Measurements from ENCODE around the gene CCNH.

The CCNH gene

GRCh38 chr5:87361031-87361445 lies 51.7 kb downstream of the CCNH start:
- H3K9me2 ChIP-seq (replicated peaks; ENCODE audit: insufficient read depth, low read length) = no peaks in the 10 kb centered on the region
- no peaks in the 10 kb centered on the region for H3K9me3 ChIP-seq (ENCODE audit: insufficient read depth, low read length)
- no peak overlapping the region for H3K27ac ChIP-seq (ENCODE audit: low read depth, low read length)
- no peak overlapping the region for H3K4me3 ChIP-seq (ENCODE audit: insufficient read depth, low read length, poor library complexity, severe bottlenecking)
- H3K27me3 ChIP-seq (ENCODE audit: low read length) = no peaks in the 10 kb centered on the region
- no peak overlapping the region for H3K4me2 ChIP-seq (ENCODE audit: low read depth, low read length, poor library complexity, severe bottlenecking)
- no peak overlapping the region for H2AFZ ChIP-seq (ENCODE audit: low read depth, low read length, severe bottlenecking)
- H3F3A ChIP-seq (ENCODE audit: insufficient read depth) = peaks cover 11% of the 10 kb centered on the region; the same call in 1 of the 2 replicates
- H3K36me3 ChIP-seq (ENCODE audit: low read length) = peaks cover 23% of the 10 kb centered on the region
- H3K79me2 ChIP-seq (ENCODE audit: insufficient read depth, low read length) = no peaks in the 10 kb centered on the region
- TF ChIP-seq EZH2phosphoT487 (conservative IDR thresholded peaks at IDR 0.05; ENCODE audit: low read length) (no peak), CTCF (IDR thresholded peaks at IDR 0.05; ENCODE audit: insufficient read depth, low read length, poor library complexity, severe bottlenecking) (no peak)
- H3K9ac ChIP-seq (ENCODE audit: low read length) = no peak overlapping the region
- no peaks in the 10 kb centered on the region for H4K20me1 ChIP-seq (ENCODE audit: low read depth, low read length)

- H3K27ac ChIP-seq (ENCODE audit: low read depth, low read length) = no peak overlapping the region
- H3K79me2 ChIP-seq (ENCODE audit: insufficient read depth, low read length) = no peaks in the 10 kb centered on the region
- H2AFZ ChIP-seq (ENCODE audit: low read depth, low read length, severe bottlenecking) = no peak overlapping the region
These were observed 52.6 kb downstream of the CCNH start for GRCh38 chr5:87360132-87360531.

GRCh38 chr5:87359106-87359505 lies 53.6 kb downstream of the CCNH start:
- peaks cover 8% of the 10 kb centered on the region; the same call in 1 of the 2 replicates for H3F3A ChIP-seq (ENCODE audit: insufficient read depth)
- peaks cover 13% of the 10 kb centered on the region; the same call in 1 of the 2 replicates for H3K36me3 ChIP-seq (ENCODE audit: low read length)

More at GRCh38 chr5:87360132-87360531, 52.6 kb downstream of the CCNH start:
- H3K9ac ChIP-seq (ENCODE audit: low read length) = no peak overlapping the region
- H3K9me2 ChIP-seq (replicated peaks; ENCODE audit: insufficient read depth, low read length) = no peaks in the 10 kb centered on the region
- no peaks in the 10 kb centered on the region for H4K20me1 ChIP-seq (ENCODE audit: low read depth, low read length)
- TF ChIP-seq CTCF (IDR thresholded peaks at IDR 0.05; ENCODE audit: insufficient read depth, low read length, poor library complexity, severe bottlenecking) = no peak
- no peak for TF ChIP-seq EZH2phosphoT487 (conservative IDR thresholded peaks at IDR 0.05; ENCODE audit: low read length)
- no peaks in the 10 kb centered on the region for H3K9me3 ChIP-seq (ENCODE audit: insufficient read depth, low read length)
- no peaks in the 10 kb centered on the region for H3K27me3 ChIP-seq (ENCODE audit: low read length)
- peaks cover 8% of the 10 kb centered on the region; the same call in 1 of the 2 replicates for H3F3A ChIP-seq (ENCODE audit: insufficient read depth)
- H3K36me3 ChIP-seq (ENCODE audit: low read length) = peaks cover 22% of the 10 kb centered on the region; the same call in 1 of the 2 replicates
- H3K4me3 ChIP-seq (ENCODE audit: insufficient read depth, low read length, poor library complexity, severe bottlenecking) = no peak overlapping the region
- no peak overlapping the region for H3K4me2 ChIP-seq (ENCODE audit: low read depth, low read length, poor library complexity, severe bottlenecking)

More at GRCh38 chr5:87359106-87359505, 53.6 kb downstream of the CCNH start:
- H3K9me2 ChIP-seq (replicated peaks; ENCODE audit: insufficient read depth, low read length) = no peaks in the 10 kb centered on the region
- H4K20me1 ChIP-seq (ENCODE audit: low read depth, low read length) = no peaks in the 10 kb centered on the region
- no peaks in the 10 kb centered on the region for H3K9me3 ChIP-seq (ENCODE audit: insufficient read depth, low read length)
- no peak overlapping the region for H3K9ac ChIP-seq (ENCODE audit: low read length)
- H2AFZ ChIP-seq (ENCODE audit: low read depth, low read length, severe bottlenecking) = no peak overlapping the region
- H3K27ac ChIP-seq (ENCODE audit: low read depth, low read length) = no peak overlapping the region
- no peaks in the 10 kb centered on the region for H3K27me3 ChIP-seq (ENCODE audit: low read length)
- no peak overlapping the region for H3K4me3 ChIP-seq (ENCODE audit: insufficient read depth, low read length, poor library complexity, severe bottlenecking)
- TF ChIP-seq CTCF (IDR thresholded peaks at IDR 0.05; ENCODE audit: insufficient read depth, low read length, poor library complexity, severe bottlenecking) = no peak
- no peak for TF ChIP-seq EZH2phosphoT487 (conservative IDR thresholded peaks at IDR 0.05; ENCODE audit: low read length)
- H3K4me2 ChIP-seq (ENCODE audit: low read depth, low read length, poor library complexity, severe bottlenecking) = no peak overlapping the region
- H3K79me2 ChIP-seq (ENCODE audit: insufficient read depth, low read length) = no peaks in the 10 kb centered on the region
